T-helper 2 cell treated with Interferon-gamma antibody and Interleukin-4, amounts not matched to agents 5 μg/mL and 100 μg/mL, for 36 hours (primary cell): Measurements from ENCODE around the gene THSD4.

Experiments
- DNase-seq: peaks from one replicate; pipeline ENCODE4 v3.0.0; 2021; ENCODE audit warnings: low spot score
- H3K27ac Mint-ChIP-seq: one replicate; pipeline ENCODE4 v1.8.0; 2021; ENCODE audit warnings: mild to moderate bottlenecking, mixed read lengths
- H3K27me3 Mint-ChIP-seq: one replicate; pipeline ENCODE4 v1.8.0; 2021; ENCODE audit warnings: low read depth, mixed read lengths
- H3K36me3 Mint-ChIP-seq: one replicate; pipeline ENCODE4 v1.8.0; 2021; ENCODE audit warnings: low read depth, mixed read lengths
- H3K4me1 Mint-ChIP-seq: one replicate; pipeline ENCODE4 v1.8.0; 2021; ENCODE audit warnings: low read depth, mixed read lengths
- H3K4me3 Mint-ChIP-seq: one replicate; pipeline ENCODE4 v1.8.0; 2022; ENCODE audit warnings: mild to moderate bottlenecking, moderate library complexity, mixed read lengths
- H3K9me3 Mint-ChIP-seq: one replicate; pipeline ENCODE4 v1.8.0; 2021; ENCODE audit warnings: mixed read lengths

The THSD4 gene

DNA sequence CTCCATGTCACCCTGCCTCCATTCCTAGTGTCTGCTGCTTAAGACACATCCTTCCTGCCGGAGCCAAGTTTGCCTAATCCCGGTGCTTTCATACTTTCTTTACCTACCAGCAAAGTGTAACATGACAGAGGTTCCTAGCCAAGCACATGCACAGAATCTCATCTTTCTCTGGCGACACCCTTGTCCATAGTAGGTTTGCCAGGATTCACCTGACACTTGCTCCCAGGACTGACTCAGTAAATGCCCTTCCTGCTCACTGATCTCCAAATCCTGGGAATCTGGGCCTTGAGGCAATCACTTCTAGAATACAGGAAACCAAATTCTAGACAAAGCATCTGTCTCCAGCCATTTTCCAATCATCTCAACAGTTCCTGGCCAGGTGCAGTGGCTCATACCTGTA, 684.9 kb downstream of the THSD4 start:
- Mint-ChIP-seq H3K4me1 (no peaks in the 10 kb centered on the region), H3K4me3 (no peak overlapping the region), H3K27me3 (no peaks in the 10 kb centered on the region), H3K36me3 (no peaks in the 10 kb centered on the region), H3K9me3 (no peaks in the 10 kb centered on the region), H3K27ac (no peak overlapping the region)
- DNase-seq: no peak

DNA sequence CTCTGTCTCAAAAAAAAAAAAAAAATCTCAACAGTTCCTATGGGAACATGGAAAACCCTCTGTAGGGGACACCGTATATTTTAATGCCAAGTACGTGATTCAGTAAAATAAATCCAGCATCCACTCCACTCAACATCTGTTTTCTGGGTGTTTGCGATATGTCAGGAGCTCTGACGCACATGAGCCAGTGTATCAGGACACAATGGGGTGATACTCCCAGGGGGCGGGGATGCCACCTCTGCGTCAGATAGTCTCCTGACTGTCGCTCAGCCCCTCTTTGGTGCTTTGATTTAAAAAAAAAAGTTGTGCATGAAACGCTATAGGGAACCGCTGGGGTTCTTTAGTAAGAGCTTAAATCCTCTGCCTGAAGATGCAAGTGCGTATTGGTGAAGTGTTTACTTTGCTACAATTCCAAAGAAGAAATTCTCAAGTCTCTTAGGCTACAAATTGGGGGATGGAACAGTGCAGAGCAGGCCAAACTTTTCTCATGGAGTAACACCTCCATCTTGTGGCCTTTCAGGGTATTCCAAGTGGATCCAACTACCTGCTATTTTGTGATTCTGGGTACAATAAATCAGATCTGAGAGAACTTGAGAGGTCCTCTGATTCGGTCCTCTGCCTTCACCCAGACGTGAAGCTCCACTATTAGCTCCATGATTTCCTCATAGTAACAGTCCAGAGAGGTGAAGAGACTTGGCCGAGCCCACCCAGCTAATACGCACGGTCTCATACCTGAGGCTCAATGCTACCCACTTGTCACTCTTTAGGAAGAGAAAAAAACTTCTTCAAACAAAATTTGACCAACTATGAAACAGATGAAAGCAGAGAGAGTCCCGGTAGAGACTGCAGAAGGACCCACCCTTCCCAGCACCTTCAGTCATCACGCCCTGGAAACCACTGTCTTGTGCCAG, 685.8 kb downstream of the THSD4 start:
- H3K4me1 Mint-ChIP-seq: no peaks in the 10 kb centered on the region
- H3K27me3 Mint-ChIP-seq: no peaks in the 10 kb centered on the region
- no peaks in the 10 kb centered on the region for H3K36me3 Mint-ChIP-seq
- no peaks in the 10 kb centered on the region for H3K9me3 Mint-ChIP-seq
- H3K4me3 Mint-ChIP-seq: no peak overlapping the region
- no peak for DNase-seq
- H3K27ac Mint-ChIP-seq: no peak overlapping the region

GRCh38 chr15:71801935-71802655, 686.8 kb downstream of the THSD4 start:
- H3K4me3 Mint-ChIP-seq: no peak overlapping the region

DNA sequence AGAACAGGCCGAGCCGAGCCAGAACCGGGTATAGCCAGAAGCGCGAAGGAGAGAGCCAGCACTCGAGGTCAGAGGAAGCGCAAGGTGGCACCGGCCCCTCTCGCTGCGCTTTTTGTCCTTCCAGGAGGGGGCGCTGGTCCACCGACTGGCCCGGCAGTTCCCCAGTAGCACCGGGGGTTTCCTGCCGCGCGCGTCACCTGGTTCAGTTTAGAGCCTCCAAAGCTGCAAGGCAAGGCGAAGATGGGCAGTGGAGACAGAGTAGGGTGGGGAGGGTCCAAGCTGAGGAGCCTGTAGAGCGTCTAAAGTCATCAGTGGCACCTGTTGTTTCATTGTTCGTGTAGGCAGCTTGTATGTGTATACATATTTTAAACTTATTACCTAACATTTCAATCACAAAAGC, 687.5 kb downstream of the THSD4 start:
- peak; percentile 23 for DNase-seq
- no peaks in the 10 kb centered on the region for H3K9me3 Mint-ChIP-seq

More at GRCh38 chr15:71801935-71802655, 686.8 kb downstream of the THSD4 start:
- no peaks in the 10 kb centered on the region for H3K9me3 Mint-ChIP-seq
- H3K27ac Mint-ChIP-seq: no peak overlapping the region
- no peaks in the 10 kb centered on the region for H3K27me3 Mint-ChIP-seq
- no peak for DNase-seq
- no peaks in the 10 kb centered on the region for H3K4me1 Mint-ChIP-seq
- no peaks in the 10 kb centered on the region for H3K36me3 Mint-ChIP-seq

GRCh38 chr15:71804226-71804625, 689.0 kb downstream of the THSD4 start:
- H3K4me3 Mint-ChIP-seq: no peak overlapping the region

More for the DNA sequence above, 687.5 kb downstream of the THSD4 start:
- H3K36me3 Mint-ChIP-seq: no peaks in the 10 kb centered on the region
- no peaks in the 10 kb centered on the region for H3K4me1 Mint-ChIP-seq
- no peaks in the 10 kb centered on the region for H3K27me3 Mint-ChIP-seq
- H3K4me3 Mint-ChIP-seq: no peak overlapping the region
- H3K27ac Mint-ChIP-seq: no peak overlapping the region

GRCh38 chr15:71804695-71805470, 689.6 kb downstream of the THSD4 start:
- H3K4me1 Mint-ChIP-seq: no peaks in the 10 kb centered on the region
- no peak for DNase-seq
- H3K4me3 Mint-ChIP-seq: no peak overlapping the region
- H3K9me3 Mint-ChIP-seq: no peaks in the 10 kb centered on the region
- H3K27ac Mint-ChIP-seq: no peak overlapping the region
- no peaks in the 10 kb centered on the region for H3K27me3 Mint-ChIP-seq
- H3K36me3 Mint-ChIP-seq: no peaks in the 10 kb centered on the region

More at GRCh38 chr15:71804226-71804625, 689.0 kb downstream of the THSD4 start:
- H3K27me3 Mint-ChIP-seq: no peaks in the 10 kb centered on the region
- no peak overlapping the region for H3K27ac Mint-ChIP-seq
- H3K36me3 Mint-ChIP-seq: no peaks in the 10 kb centered on the region
- no peaks in the 10 kb centered on the region for H3K4me1 Mint-ChIP-seq
- DNase-seq: no peak
- H3K9me3 Mint-ChIP-seq: no peaks in the 10 kb centered on the region

- Mint-ChIP-seq H3K4me1 (no peaks in the 10 kb centered on the region), H3K9me3 (no peaks in the 10 kb centered on the region), H3K27me3 (no peaks in the 10 kb centered on the region), H3K27ac (no peak overlapping the region), H3K4me3 (no peak overlapping the region), H3K36me3 (no peaks in the 10 kb centered on the region)
- no peak for DNase-seq
These were observed 691.2 kb downstream of the THSD4 start for GRCh38 chr15:71806452-71806931.

GRCh38 chr15:71807125-71807629, 691.9 kb downstream of the THSD4 start:
- H3K36me3 Mint-ChIP-seq: no peaks in the 10 kb centered on the region
- H3K27me3 Mint-ChIP-seq: no peaks in the 10 kb centered on the region
- no peaks in the 10 kb centered on the region for H3K4me1 Mint-ChIP-seq
- no peak for DNase-seq
- no peak overlapping the region for H3K4me3 Mint-ChIP-seq
- H3K27ac Mint-ChIP-seq: no peak overlapping the region
- H3K9me3 Mint-ChIP-seq: no peaks in the 10 kb centered on the region

DNA sequence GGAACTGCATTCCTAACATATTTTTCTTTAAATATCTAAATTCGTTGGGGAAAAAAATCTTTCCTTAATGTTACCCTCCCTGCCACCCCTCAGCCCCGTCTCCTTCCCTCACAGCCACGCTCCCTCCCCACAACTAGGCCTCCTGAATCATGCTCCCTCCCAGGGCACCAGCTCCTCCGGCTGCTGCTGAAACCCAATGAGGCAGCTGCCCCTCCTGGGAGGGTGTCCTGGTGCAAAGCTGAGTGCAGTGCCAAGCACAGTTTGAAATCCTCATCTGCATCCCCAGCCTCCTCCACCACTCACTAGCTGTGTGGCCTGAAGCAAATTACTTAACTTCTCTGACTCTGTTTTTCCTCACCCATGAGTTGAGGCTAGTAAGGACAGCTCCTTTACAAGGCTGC, 692.4 kb downstream of the THSD4 start:
- no peaks in the 10 kb centered on the region for H3K36me3 Mint-ChIP-seq
- no peaks in the 10 kb centered on the region for H3K9me3 Mint-ChIP-seq
- no peaks in the 10 kb centered on the region for H3K27me3 Mint-ChIP-seq
- H3K4me1 Mint-ChIP-seq: no peaks in the 10 kb centered on the region
- H3K27ac Mint-ChIP-seq: no peak overlapping the region
- DNase-seq: no peak
- no peak overlapping the region for H3K4me3 Mint-ChIP-seq

- H3K36me3 Mint-ChIP-seq: no peaks in the 10 kb centered on the region
- H3K4me3 Mint-ChIP-seq: no peak overlapping the region
- no peaks in the 10 kb centered on the region for H3K27me3 Mint-ChIP-seq
- no peak overlapping the region for H3K27ac Mint-ChIP-seq
- DNase-seq: no peak
- no peaks in the 10 kb centered on the region for H3K4me1 Mint-ChIP-seq
- H3K9me3 Mint-ChIP-seq: no peaks in the 10 kb centered on the region
These were observed 693.2 kb downstream of the THSD4 start for GRCh38 chr15:71808311-71809020.

DNA sequence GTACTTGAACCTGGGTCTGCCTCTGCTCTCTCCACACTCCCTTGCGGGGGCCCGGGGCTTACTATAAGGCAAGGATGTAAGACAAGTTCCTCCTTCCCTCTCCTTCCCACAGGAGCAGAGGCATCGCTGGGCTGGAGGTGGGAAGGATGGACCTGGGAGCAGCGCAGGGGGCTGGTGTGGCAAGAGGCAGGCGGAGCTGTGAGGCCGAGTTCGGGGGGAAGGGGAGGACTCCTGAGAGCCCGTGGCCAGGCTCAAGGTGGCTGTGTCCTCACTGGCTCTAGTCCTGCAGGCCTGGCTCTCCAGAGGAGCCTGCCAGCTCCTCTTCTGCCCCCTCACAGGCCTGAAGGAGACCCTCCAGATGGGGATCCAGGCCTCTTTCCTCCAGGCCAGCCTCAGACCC, 694.1 kb downstream of the THSD4 start:
- no peak overlapping the region for H3K27ac Mint-ChIP-seq
- no peaks in the 10 kb centered on the region for H3K27me3 Mint-ChIP-seq
- H3K4me3 Mint-ChIP-seq: no peak overlapping the region
- DNase-seq: no peak
- no peaks in the 10 kb centered on the region for H3K9me3 Mint-ChIP-seq
- H3K36me3 Mint-ChIP-seq: no peaks in the 10 kb centered on the region
- no peaks in the 10 kb centered on the region for H3K4me1 Mint-ChIP-seq

DNA sequence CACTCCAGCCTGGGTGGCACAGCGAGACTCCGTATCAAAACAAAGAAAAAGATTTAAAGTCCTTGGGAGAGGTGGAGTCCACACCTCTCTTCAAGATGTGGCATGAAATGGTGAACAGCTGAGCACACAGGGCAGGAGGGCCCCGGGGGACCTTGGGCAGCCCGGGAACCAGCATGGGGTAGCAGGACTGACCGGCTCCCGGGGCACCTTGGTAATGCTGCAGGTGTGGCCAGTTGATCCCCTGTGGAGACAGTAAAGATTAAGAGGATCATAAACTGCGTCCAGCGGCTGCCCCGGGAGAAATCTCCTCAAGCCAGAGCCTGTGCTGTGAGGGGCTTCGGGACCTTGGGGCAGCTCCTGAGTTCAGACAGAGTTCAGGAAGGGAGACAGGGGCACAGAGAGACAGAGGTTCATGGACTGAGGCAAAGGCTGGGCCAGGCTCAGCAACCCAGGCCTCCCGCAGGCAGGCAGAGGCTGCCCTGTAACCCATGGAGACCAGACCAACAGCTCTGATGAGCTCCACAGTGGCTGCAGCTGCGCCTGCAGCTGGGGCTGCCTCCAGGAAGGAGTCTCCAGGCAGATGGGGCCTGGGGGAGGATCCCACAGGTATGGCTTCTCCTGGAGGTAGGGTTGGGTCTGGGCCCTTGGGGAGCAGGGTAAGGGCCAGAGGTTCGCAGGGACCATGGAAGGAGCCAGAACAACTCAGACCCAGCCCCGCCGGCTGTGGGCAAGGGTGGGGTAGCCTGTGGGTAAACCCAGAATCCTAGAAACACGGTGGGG, 695.2 kb downstream of the THSD4 start, which contains the start of gene NR2E3:
Gene NR2E3, plus strand, starts transcription at position 299 of the 780 bp plus-strand sequence. Its CDS starts 190 bp downstream, at position 489.
- H3K27me3 Mint-ChIP-seq: no peaks in the 10 kb centered on the region
- no peaks in the 10 kb centered on the region for H3K4me1 Mint-ChIP-seq
- no peak for DNase-seq
- H3K9me3 Mint-ChIP-seq: no peaks in the 10 kb centered on the region
- no peak within 1 kb of the TSS for H3K27ac Mint-ChIP-seq
- H3K4me3 Mint-ChIP-seq: no peak within 1 kb of the TSS
- H3K36me3 Mint-ChIP-seq: no peaks in the 10 kb centered on the region
